Thyroid gland (tissue), 4 donors: ENCODE data around the gene LENG1. TPM values are rescaled to one million over a fixed set of nuclear protein-coding genes. Genes with fewer than 3 reads are reported as not detected.

Experiments
- DNase-seq, 2 donors: peaks; one replicate each; pipeline ENCODE4 v3.0.0-alpha.2; 2019
- H3K27ac ChIP-seq, 3 donors: fragments of 200-600 bp; sonication (generic); 1 replicate in 2 of 3; 2 replicates in 1 of 3; pipeline ENCODE4 v1.5.1; 2016 to 2019; ENCODE audit warnings: mild to moderate bottlenecking in 1 of 3, moderate library complexity in 1 of 3
- H3K27me3 ChIP-seq: fragments of 200-600 bp; sonication (generic); one replicate; pipeline ENCODE4 v1.5.1; 2019
- H3K36me3 ChIP-seq, 2 donors: fragments of 200-600 bp; sonication (generic); one replicate each; pipeline ENCODE4 v1.5.1; 2016 to 2019
- H3K4me1 ChIP-seq, 2 donors: fragments of 200-600 bp; sonication (generic); one replicate each; pipeline ENCODE4 v1.5.1; 2017 to 2019
- H3K4me3 ChIP-seq, 3 donors: fragments of 200-600 bp; sonication (generic); replicated peaks in 1 of 3; 1 replicate in 2 of 3; 2 replicates in 1 of 3; pipeline ENCODE4 v1.5.1; 2016; ENCODE audit warnings: mild to moderate bottlenecking in 1 of 3
- H3K9me3 ChIP-seq: fragments of 200-600 bp; sonication (generic); one replicate; pipeline ENCODE4 v1.5.1; 2017
- POLR2A ChIP-seq, 2 donors: fragments of 450-650 bp; IDR thresholded peaks; one replicate each; pipeline ENCODE4 v1.6.1; 2017; ENCODE audit warnings: antibody characterized with exemption in 2 of 2, mild to moderate bottlenecking in 2 of 2, moderate library complexity in 1 of 2
- WGBS, 2 donors: methylation state at CpG; one replicate each; pipeline ENCODE4 v1.1.5; 2017; 5-methylcytosine and 5-hydroxymethylcytosine counted together
- intact Hi-C: fragments of 100-400 bp; cut with DNase I; formaldehyde crosslinking; loops from one replicate; pipeline ENCODE4 v1.15.1; 2023
- total RNA-seq, 4 donors: library from RNA; depleted of rRNA; stranded (reverse); fragments of >200 nt; gene quantifications; one replicate each; pipeline ENCODE4 v1.2.3, GENCODE V29; 2016
- TF ChIP-seq, protein P1 (sequence below), 6 experiments: fragments of 200-600 bp in 3 of 6; fragments of 450-650 bp in 3 of 6; sonication (generic) in 3 of 6; IDR thresholded peaks; one replicate each; pipeline ENCODE4 v1.5.1; 2016 to 2019; ENCODE audit warnings: antibody characterized with exemption in 6 of 6, mild to moderate bottlenecking in 2 of 6, inconsistent platforms in 1 of 6, moderate library complexity in 1 of 6

LENG1 gene
- total RNA-seq, 4 donors from 2014 or later: 6.3 to 14.5 (median 8.2) TPM

DNA sequence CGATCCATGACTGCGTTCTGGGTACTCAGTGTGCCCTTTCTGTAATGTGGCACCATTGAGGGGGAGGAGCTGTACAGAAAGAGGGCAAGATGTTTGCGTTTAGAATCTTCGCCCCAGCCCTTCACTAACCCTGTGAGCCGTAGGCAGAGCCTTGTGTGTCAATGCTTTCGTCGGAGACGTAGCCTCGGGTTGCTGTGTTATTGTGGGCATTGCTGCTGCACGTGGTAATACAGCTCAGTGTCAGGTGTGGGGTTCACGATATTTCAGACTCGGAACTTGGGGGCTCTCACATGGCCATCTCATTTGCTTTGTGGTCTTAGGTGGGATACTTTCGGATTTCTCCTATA, 47.3 kb upstream of the LENG1 start:
- H3K4me1 ChIP-seq: peaks cover 22 to 48% of the 10 kb centered on the region in 2 donors
- no peak overlapping the region for H3K27ac ChIP-seq
- intact Hi-C loops: no loop called here
- WGBS, 2 donors: 85 to 90% methylated on average over 13 of the region's 13 CpGs
- H3K9me3 ChIP-seq: no peaks in the 10 kb centered on the region
- no peak for TF ChIP-seq POLR2A (IDR thresholded peaks at IDR 0.05)
- TF ChIP-seq, protein P1, sequence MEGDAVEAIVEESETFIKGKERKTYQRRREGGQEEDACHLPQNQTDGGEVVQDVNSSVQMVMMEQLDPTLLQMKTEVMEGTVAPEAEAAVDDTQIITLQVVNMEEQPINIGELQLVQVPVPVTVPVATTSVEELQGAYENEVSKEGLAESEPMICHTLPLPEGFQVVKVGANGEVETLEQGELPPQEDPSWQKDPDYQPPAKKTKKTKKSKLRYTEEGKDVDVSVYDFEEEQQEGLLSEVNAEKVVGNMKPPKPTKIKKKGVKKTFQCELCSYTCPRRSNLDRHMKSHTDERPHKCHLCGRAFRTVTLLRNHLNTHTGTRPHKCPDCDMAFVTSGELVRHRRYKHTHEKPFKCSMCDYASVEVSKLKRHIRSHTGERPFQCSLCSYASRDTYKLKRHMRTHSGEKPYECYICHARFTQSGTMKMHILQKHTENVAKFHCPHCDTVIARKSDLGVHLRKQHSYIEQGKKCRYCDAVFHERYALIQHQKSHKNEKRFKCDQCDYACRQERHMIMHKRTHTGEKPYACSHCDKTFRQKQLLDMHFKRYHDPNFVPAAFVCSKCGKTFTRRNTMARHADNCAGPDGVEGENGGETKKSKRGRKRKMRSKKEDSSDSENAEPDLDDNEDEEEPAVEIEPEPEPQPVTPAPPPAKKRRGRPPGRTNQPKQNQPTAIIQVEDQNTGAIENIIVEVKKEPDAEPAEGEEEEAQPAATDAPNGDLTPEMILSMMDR (IDR thresholded peaks at IDR 0.05): no peak
- H3K27me3 ChIP-seq: no peaks in the 10 kb centered on the region
- H3K36me3 ChIP-seq: peaks cover 55 to 64% of the 10 kb centered on the region in 2 donors
- no peak for DNase-seq
- no peak overlapping the region for H3K4me3 ChIP-seq

DNA sequence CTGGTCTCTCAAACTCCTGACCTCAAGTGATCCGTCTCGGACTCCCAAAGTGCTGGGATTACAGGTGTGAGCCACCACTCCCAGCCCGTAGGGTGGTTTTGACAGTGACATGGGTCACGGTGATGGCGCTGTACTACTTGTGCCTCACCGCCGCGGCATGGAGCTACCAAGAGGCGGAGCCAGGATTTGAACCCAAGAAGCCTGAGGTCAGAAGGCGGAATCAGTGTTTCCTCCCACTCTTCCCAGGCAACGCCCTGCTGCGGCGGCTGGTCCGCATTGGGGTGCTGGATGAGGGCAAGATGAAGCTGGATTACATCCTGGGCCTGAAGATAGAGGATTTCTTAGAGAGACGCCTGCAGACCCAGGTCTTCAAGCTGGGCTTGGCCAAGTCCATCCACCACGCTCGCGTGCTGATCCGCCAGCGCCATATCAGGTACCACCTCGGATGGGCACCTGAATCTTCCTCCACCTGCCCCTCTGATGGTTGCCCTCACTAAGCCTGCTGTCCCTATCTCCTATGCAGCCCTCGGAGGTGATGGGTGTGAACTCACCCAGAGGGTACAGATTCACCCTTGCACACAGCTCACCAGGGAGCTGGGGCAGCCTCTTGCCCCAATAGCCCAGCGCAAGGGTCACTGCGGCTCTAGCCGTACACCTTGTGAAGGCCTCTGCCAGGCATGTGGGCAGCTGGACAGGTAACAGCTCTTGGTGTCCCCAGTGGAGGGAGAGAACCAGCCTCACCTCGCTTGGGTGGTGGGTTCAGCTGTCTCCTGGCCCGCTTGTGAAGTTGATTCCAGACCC, 46.7 kb upstream of the LENG1 start:
- intact Hi-C loops: no loop called here
- no peak for DNase-seq
- WGBS, 2 donors: 90 to 94% methylated on average over 15 to 23 of the region's 27 CpGs
- Histone ChIP-seq H3K27me3 (no peaks in the 10 kb centered on the region), H3K4me1 (peaks cover 27 to 53% of the 10 kb centered on the region in 2 donors), H3K27ac (no peak overlapping the region), H3K9me3 (no peaks in the 10 kb centered on the region), H3K4me3 (no peak overlapping the region), H3K36me3 (peaks cover 55 to 66% of the 10 kb centered on the region in 2 donors)
- no peak for TF ChIP-seq POLR2A (IDR thresholded peaks at IDR 0.05)
- TF ChIP-seq, protein P1 (IDR thresholded peaks at IDR 0.05): no peak

DNA sequence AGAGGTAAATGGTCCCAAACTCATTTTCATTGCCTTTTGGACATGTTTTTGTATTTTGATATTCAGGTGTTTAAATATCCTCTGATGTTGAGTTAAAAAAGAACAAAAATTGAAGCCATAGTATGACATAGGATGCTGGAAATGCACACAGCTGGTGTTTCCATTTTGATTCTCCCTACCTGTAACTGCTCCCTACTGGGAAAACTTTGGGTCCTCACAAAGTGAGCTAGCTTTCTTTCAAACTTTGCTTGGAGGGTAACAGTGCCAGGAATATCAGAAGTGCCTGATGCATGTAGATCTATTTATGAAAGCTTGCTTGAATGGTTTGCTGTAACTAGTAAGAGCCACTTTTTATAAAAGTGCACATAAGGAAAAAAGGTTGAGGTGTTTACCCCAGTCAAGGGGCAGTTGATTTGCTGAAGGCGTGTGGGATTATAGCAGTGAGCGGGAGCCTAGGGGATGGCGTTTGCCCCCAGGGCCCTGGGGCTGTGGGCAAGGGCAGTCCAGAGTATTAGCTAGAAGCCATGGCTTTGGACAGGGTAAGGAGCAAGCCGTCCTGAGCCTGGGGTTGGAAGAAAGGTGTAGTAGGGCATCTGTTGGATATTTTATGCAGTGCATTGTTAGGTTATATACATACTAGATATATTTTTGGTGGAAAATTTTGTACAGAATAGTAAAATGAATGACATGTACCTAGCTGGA, 45.4 kb upstream of the LENG1 start:
- Histone ChIP-seq H3K4me1 (peaks cover 27 to 47% of the 10 kb centered on the region in 2 donors), H3K27ac (no peak overlapping the region), H3K27me3 (no peaks in the 10 kb centered on the region), H3K36me3 (peaks cover 55 to 66% of the 10 kb centered on the region in 2 donors), H3K4me3 (no peak overlapping the region), H3K9me3 (no peaks in the 10 kb centered on the region)
- DNase-seq: no peak
- intact Hi-C loops: no loop called here
- TF ChIP-seq POLR2A (IDR thresholded peaks at IDR 0.05): no peak
- TF ChIP-seq, protein P1 (IDR thresholded peaks at IDR 0.05): no peak
- 85 to 90% methylated on average over 4 of the region's 4 CpGs for WGBS, 2 donors

DNA sequence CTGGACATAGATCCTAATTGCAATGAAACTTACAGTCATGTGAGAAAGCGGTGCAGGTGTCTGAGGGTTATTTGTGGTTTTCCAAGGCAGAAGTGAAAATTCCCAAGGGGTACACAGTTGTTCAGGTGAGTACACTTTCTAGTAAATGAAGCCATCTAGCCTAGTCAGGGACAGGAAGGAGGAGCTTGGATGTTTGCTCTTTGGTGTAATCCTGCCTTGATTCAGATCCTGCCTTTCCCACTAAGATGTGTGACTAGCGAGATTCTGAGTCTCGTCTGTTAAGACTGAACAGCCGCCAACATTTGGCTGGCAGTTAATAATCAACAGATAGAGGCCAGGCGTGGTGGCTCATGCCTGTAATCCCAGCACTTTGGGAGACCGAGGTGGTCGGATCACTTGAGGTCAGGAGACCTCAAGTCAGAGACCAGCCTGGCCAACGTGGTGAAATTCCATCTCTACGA, 43.7 kb upstream of the LENG1 start:
- Histone ChIP-seq H3K4me1 (peaks cover 21 to 33% of the 10 kb centered on the region in 2 donors), H3K9me3 (no peaks in the 10 kb centered on the region), H3K27ac (no peak overlapping the region), H3K27me3 (no peaks in the 10 kb centered on the region), H3K36me3 (peaks cover 52 to 65% of the 10 kb centered on the region in 2 donors), H3K4me3 (no peak overlapping the region)
- 77 to 85% methylated on average over 9 of the region's 9 CpGs for WGBS, 2 donors
- intact Hi-C loops: no loop called here
- TF ChIP-seq, protein P1 (IDR thresholded peaks at IDR 0.05): no peak
- TF ChIP-seq POLR2A (IDR thresholded peaks at IDR 0.05): no peak
- DNase-seq: no peak

DNA sequence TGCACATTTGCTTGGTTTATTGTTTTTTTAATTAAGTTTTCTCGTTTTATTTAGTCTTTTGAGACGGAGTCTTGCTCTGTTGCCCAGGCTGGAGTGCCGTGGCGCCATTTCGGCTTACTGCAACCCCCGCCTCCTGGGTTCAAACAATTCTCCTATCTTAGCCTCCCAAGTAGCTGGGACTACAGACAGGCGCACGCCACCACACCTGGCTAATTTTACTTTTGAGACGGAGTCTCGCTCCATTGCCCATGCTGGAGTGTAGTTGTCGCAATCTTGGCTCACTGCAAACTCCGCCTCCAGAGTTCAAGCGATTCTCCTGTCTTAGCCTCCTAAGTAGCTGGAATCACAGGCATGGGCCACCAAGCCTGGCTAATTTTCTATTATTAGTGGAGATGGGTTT, 42.5 kb upstream of the LENG1 start:
- Histone ChIP-seq H3K4me3 (peak overlapping the region in 1 of 3 donors; percentile 78), H3K9me3 (no peaks in the 10 kb centered on the region), H3K4me1 (peaks cover 21 to 33% of the 10 kb centered on the region in 2 donors), H3K27me3 (no peaks in the 10 kb centered on the region), H3K36me3 (peaks cover 40 to 53% of the 10 kb centered on the region in 2 donors), H3K27ac (peak overlapping the region in 2 of 3 donors; percentile 92 to 98)
- WGBS, 2 donors: 65 to 80% methylated on average over 13 of the region's 13 CpGs
- intact Hi-C loops: no loop called here
- DNase-seq: peak in 1 of 2 donors; percentile 17
- TF ChIP-seq, protein P1 (IDR thresholded peaks at IDR 0.05): no peak
- no peak for TF ChIP-seq POLR2A (IDR thresholded peaks at IDR 0.05)
